ENCODE data around the gene EFCAB12.

DNA sequence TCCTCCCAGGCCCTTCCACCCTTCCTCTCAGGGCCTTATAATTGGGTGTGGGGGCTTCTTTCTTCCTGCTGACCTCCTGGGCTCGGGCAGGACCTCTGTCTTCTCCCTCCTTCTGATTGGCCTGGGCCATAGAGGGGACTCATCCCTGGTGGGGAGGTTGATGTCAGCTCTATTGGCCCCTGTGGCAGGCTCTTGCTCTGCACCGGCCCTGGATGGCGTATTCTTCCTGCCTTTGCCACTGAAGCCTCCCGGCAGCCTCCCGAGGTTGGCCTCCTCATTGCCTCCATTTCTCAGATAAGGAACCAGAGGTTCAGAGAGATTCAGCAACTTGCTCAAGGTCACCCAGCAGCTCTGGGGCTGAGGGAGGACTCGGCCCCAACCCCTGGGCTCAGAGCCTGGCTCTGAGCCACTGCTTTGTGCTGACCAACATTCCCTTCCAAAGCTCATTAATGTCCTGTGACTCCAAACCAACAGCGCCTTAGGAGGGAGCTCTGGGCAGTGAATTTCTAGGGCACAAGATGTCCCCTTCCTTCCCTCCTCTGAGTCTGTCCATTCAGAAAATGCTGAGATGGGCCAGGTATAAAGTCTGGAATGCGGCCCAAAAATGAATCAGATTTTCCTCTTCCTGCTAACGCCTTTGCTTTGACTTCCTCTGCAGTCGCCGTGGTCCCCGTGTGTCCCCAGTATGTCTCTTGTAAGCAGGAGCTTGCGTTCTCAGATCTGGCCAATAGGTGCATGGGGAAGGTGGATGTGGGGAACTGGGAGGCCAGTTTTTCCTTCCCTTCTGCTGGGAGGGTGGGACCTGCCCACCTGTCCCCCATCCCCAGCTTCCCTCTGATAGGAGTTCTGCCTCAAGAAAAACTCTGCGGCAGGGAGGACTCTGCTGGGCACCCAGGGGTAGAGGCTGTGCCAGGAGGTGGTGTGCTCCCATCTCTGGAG lies 75.5 kb downstream of the EFCAB12 start:
- TF ChIP-seq RAD21 (IDR thresholded peaks at IDR 0.05 in 1 of 2, conservative IDR thresholded peaks at IDR 0.05 in 1 of 2; ENCODE audit: low read depth in 2 of 2, low read length in 2 of 2) (no peak), GTF2F1 (IDR thresholded peaks at IDR 0.05; ENCODE audit: borderline replicate concordance, low read depth, low read length) (no peak), SUZ12 (IDR thresholded peaks at IDR 0.05; ENCODE audit: low read length) (no peak), POLR2A (IDR thresholded peaks at IDR 0.05; ENCODE audit: control extremely low read depth in 1 of 2, low read depth in 2 of 2, low read length in 2 of 2) (no peak), EGR1 (IDR thresholded peaks at IDR 0.05; ENCODE audit: borderline replicate concordance, low read depth, low read length) (no peak), EZH2 (IDR thresholded peaks at IDR 0.05; ENCODE audit: low read depth, low read length, severe bottlenecking) (no peak), YY1 (IDR thresholded peaks at IDR 0.05; ENCODE audit: low read depth, low read length) (no peak)
- TF ChIP-seq, protein P1, sequence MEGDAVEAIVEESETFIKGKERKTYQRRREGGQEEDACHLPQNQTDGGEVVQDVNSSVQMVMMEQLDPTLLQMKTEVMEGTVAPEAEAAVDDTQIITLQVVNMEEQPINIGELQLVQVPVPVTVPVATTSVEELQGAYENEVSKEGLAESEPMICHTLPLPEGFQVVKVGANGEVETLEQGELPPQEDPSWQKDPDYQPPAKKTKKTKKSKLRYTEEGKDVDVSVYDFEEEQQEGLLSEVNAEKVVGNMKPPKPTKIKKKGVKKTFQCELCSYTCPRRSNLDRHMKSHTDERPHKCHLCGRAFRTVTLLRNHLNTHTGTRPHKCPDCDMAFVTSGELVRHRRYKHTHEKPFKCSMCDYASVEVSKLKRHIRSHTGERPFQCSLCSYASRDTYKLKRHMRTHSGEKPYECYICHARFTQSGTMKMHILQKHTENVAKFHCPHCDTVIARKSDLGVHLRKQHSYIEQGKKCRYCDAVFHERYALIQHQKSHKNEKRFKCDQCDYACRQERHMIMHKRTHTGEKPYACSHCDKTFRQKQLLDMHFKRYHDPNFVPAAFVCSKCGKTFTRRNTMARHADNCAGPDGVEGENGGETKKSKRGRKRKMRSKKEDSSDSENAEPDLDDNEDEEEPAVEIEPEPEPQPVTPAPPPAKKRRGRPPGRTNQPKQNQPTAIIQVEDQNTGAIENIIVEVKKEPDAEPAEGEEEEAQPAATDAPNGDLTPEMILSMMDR (IDR thresholded peaks at IDR 0.05; ENCODE audit: control extremely low read depth in 1 of 3, insufficient read depth in 1 of 3, low read depth in 1 of 3, low read length in 3 of 3), result no peak
- TF ChIP-seq, protein P2, sequence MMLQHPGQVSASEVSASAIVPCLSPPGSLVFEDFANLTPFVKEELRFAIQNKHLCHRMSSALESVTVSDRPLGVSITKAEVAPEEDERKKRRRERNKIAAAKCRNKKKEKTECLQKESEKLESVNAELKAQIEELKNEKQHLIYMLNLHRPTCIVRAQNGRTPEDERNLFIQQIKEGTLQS (IDR thresholded peaks at IDR 0.05; ENCODE audit: insufficient read depth, low read depth, low read length), result no peak
- TF ChIP-seq, protein P3, sequence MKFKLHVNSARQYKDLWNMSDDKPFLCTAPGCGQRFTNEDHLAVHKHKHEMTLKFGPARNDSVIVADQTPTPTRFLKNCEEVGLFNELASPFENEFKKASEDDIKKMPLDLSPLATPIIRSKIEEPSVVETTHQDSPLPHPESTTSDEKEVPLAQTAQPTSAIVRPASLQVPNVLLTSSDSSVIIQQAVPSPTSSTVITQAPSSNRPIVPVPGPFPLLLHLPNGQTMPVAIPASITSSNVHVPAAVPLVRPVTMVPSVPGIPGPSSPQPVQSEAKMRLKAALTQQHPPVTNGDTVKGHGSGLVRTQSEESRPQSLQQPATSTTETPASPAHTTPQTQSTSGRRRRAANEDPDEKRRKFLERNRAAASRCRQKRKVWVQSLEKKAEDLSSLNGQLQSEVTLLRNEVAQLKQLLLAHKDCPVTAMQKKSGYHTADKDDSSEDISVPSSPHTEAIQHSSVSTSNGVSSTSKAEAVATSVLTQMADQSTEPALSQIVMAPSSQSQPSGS (IDR thresholded peaks at IDR 0.05; ENCODE audit: low read length), result no peak

Data from H1 (cell line).